Hepatocyte (in vitro differentiated cells): ENCODE data around the gene KSR2. TPM values are rescaled to one million over a fixed set of nuclear protein-coding genes. Genes with fewer than 3 reads are reported as not detected.

Experiments used
- DNase-seq: peaks from one replicate; pipeline ENCODE4 v3.0.0-alpha.2; 2016; ENCODE audit warnings: low spot score
- H2AFZ ChIP-seq: fragments of 200-600 bp; sonication (generic); 2 replicates; pipeline ENCODE4 v1.6.0; 2016; ENCODE audit warnings: antibody characterized with exemption, mild to moderate bottlenecking
- H3K27ac ChIP-seq: fragments of 200-600 bp; sonication (generic); 2 replicates; pipeline ENCODE4 v1.5.1; 2016; ENCODE audit warnings: mild to moderate bottlenecking
- H3K27me3 ChIP-seq: fragments of 200-600 bp; sonication (generic); 2 replicates; pipeline ENCODE4 v1.6.1; 2016
- H3K36me3 ChIP-seq: fragments of 200-600 bp; sonication (generic); replicated peaks from 2 replicates; pipeline ENCODE4 v1.5.1; 2016; ENCODE audit warnings: low read depth; ENCODE audit not compliant: insufficient read depth
- H3K4me1 ChIP-seq: fragments of 200-600 bp; sonication (generic); 2 replicates; pipeline ENCODE4 v1.5.1; 2016; ENCODE audit warnings: mild to moderate bottlenecking, moderate library complexity; ENCODE audit not compliant: insufficient read depth
- H3K4me2 ChIP-seq: fragments of 200-600 bp; sonication (generic); 2 replicates; pipeline ENCODE4 v1.6.0; 2016
- H3K4me3 ChIP-seq: fragments of 200-600 bp; sonication (generic); 2 replicates; pipeline ENCODE4 v1.5.1; 2016; ENCODE audit warnings: mild to moderate bottlenecking
- H3K79me2 ChIP-seq: fragments of 200-600 bp; sonication (generic); 2 replicates; pipeline ENCODE4 v1.6.0; 2017; ENCODE audit warnings: mild to moderate bottlenecking
- H3K9me2 ChIP-seq: fragments of 200-600 bp; sonication (generic); replicated peaks from 2 replicates; pipeline ENCODE4 v1.6.0; 2017; ENCODE audit warnings: mild to moderate bottlenecking; ENCODE audit not compliant: insufficient read depth
- H3K9me3 ChIP-seq: fragments of 200-600 bp; sonication (generic); 2 replicates; pipeline ENCODE4 v1.5.1; 2016; ENCODE audit warnings: low read depth, mild to moderate bottlenecking
- H4K20me1 ChIP-seq: fragments of 200-600 bp; sonication (generic); 2 replicates; pipeline ENCODE4 v1.6.0; 2016; ENCODE audit warnings: mild to moderate bottlenecking; ENCODE audit not compliant: insufficient read depth, poor library complexity, severe bottlenecking
- EZH2 ChIP-seq: fragments of 200-600 bp; sonication (generic); IDR thresholded peaks from 2 replicates; pipeline ENCODE4 v1.6.1; 2016; ENCODE audit warnings: antibody characterized with exemption, mild to moderate bottlenecking, borderline replicate concordance
- EZH2phosphoT487 ChIP-seq: fragments of 200-600 bp; sonication (generic); IDR thresholded peaks from one replicate; pipeline ENCODE4 v1.6.1; 2018; ENCODE audit warnings: antibody characterized with exemption, mild to moderate bottlenecking, low read depth, moderate library complexity; ENCODE audit not compliant: unreplicated experiment, severe bottlenecking
- WGBS: methylation state at CpG from one replicate; pipeline ENCODE4 v1.1.6; 2016; ENCODE audit warnings: low lambda C conversion rate; ENCODE audit errors: missing lambda C conversion rate; 5-methylcytosine and 5-hydroxymethylcytosine counted together
- polyA plus RNA-seq: library from polyadenylated mRNA; unstranded; fragments of >200 nt; fragmentation: Nextera tagmentation; extraction: Ambion mirVana; gene quantifications from 2 replicates; pipeline ENCODE4 v1.2.1, GENCODE V29; 2016
- total RNA-seq: library from RNA; depleted of rRNA; stranded (reverse); fragments of >200 nt; gene quantifications from 2 replicates; pipeline ENCODE4 v1.2.3, GENCODE V29; 2014
- TF ChIP-seq, protein P1 (sequence below): fragments of 200-600 bp; sonication (generic); IDR thresholded peaks from 2 replicates; pipeline ENCODE4 v1.5.1; 2016; ENCODE audit warnings: antibody characterized with exemption, mild to moderate bottlenecking; ENCODE audit not compliant: poor library complexity

KSR2 gene
- total and polyA plus RNA-seq, 2 experiments from 2014 or later: 0.37 to 0.46 TPM

DNA sequence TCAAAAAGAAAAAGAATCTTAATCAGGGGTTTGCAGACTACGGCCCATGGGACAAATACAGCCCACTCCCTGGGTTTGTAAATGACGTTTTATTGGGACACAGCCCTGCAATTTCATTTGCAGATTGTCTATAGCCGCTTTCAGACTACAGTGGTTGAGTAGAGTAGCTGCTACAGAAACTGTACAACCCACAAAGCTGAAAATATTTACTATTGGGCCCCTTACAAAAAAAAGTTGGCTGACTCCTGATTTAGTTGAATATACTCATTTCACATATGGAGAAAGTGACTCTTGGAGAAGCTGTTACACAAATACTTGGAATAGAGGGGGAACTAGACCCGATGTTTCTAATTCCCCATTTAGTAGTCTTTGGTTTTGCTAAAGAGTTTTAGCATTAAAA is 444.8 kb downstream of the KSR2 start:
- no peaks in the 10 kb centered on the region for H3K9me2 ChIP-seq
- no peaks in the 10 kb centered on the region for H3K36me3 ChIP-seq
- H3K27me3 ChIP-seq: no peaks in the 10 kb centered on the region
- TF ChIP-seq EZH2phosphoT487 (no peak), EZH2 (no peak)
- TF ChIP-seq, protein P1, sequence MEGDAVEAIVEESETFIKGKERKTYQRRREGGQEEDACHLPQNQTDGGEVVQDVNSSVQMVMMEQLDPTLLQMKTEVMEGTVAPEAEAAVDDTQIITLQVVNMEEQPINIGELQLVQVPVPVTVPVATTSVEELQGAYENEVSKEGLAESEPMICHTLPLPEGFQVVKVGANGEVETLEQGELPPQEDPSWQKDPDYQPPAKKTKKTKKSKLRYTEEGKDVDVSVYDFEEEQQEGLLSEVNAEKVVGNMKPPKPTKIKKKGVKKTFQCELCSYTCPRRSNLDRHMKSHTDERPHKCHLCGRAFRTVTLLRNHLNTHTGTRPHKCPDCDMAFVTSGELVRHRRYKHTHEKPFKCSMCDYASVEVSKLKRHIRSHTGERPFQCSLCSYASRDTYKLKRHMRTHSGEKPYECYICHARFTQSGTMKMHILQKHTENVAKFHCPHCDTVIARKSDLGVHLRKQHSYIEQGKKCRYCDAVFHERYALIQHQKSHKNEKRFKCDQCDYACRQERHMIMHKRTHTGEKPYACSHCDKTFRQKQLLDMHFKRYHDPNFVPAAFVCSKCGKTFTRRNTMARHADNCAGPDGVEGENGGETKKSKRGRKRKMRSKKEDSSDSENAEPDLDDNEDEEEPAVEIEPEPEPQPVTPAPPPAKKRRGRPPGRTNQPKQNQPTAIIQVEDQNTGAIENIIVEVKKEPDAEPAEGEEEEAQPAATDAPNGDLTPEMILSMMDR: no peak
- 90% methylated on average over 4 of the region's 4 CpGs for WGBS
- no peaks in the 10 kb centered on the region for H4K20me1 ChIP-seq
- H2AFZ ChIP-seq: no peak overlapping the region
- no peak overlapping the region for H3K4me3 ChIP-seq
- H3K4me1 ChIP-seq: peaks cover 8% of the 10 kb centered on the region
- DNase-seq: no peak
- no peaks in the 10 kb centered on the region for H3K79me2 ChIP-seq
- no peak overlapping the region for H3K27ac ChIP-seq
- H3K9me3 ChIP-seq: no peaks in the 10 kb centered on the region
- no peak overlapping the region for H3K4me2 ChIP-seq

DNA sequence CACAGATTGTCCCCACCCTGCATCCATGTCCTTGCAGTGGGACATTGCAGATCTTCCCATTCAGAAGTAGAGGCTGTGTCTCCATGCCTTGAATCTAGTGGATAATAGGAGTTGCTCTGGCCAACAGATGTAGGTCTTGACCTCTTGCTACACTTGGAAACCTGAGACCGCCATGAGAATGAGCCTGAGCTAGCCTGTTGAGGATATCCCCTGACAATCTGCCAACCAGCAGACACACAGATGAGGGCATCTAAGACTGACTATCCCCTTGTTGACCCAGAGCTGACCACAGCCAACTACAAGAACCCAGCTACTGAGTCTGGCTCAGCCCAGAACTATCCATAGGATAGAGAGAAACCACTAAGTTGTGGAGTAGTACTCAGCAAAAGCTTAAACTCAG is 446.2 kb downstream of the KSR2 start:
- H3K9me2 ChIP-seq: no peaks in the 10 kb centered on the region
- no peak overlapping the region for H2AFZ ChIP-seq
- no peak overlapping the region for H3K4me3 ChIP-seq
- no peaks in the 10 kb centered on the region for H3K27me3 ChIP-seq
- peaks cover 8% of the 10 kb centered on the region for H3K4me1 ChIP-seq
- H4K20me1 ChIP-seq: no peaks in the 10 kb centered on the region
- H3K27ac ChIP-seq: no peak overlapping the region
- TF ChIP-seq EZH2 (no peak), EZH2phosphoT487 (no peak)
- TF ChIP-seq, protein P1: no peak
- H3K36me3 ChIP-seq: no peaks in the 10 kb centered on the region
- H3K4me2 ChIP-seq: no peak overlapping the region
- H3K9me3 ChIP-seq: no peaks in the 10 kb centered on the region
- H3K79me2 ChIP-seq: no peaks in the 10 kb centered on the region
- WGBS: 89% methylated on average over 1 of the region's 1 CpG
- no peak for DNase-seq

DNA sequence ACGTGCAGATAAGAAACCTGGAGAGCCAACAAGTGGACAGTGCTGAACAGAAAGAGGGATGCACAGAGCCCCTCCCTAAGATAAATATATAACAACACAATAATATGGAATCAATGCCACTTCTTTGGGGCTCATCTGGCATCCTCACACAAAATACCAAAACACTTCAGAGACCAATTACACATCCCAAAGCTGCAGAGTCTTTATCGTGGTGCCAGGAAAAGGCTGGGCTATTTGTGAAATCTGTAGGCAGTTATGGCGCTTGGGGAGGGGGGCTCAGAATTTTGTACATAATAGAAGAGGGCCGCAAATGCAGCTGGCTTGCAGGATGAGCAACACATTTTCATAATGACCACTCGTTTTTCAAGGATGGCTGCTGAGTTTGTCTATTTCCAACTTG is 446.9 kb downstream of the KSR2 start:
- no peaks in the 10 kb centered on the region for H3K9me2 ChIP-seq
- no peaks in the 10 kb centered on the region for H4K20me1 ChIP-seq
- no peak overlapping the region for H3K4me3 ChIP-seq
- 79% methylated on average over 5 of the region's 5 CpGs for WGBS
- H2AFZ ChIP-seq: no peak overlapping the region
- no peaks in the 10 kb centered on the region for H3K9me3 ChIP-seq
- TF ChIP-seq EZH2 (no peak), EZH2phosphoT487 (no peak)
- TF ChIP-seq, protein P1: no peak
- DNase-seq: no peak
- H3K4me1 ChIP-seq: peaks cover 8% of the 10 kb centered on the region
- no peaks in the 10 kb centered on the region for H3K79me2 ChIP-seq
- H3K4me2 ChIP-seq: no peak overlapping the region
- no peaks in the 10 kb centered on the region for H3K36me3 ChIP-seq
- no peaks in the 10 kb centered on the region for H3K27me3 ChIP-seq
- H3K27ac ChIP-seq: no peak overlapping the region

DNA sequence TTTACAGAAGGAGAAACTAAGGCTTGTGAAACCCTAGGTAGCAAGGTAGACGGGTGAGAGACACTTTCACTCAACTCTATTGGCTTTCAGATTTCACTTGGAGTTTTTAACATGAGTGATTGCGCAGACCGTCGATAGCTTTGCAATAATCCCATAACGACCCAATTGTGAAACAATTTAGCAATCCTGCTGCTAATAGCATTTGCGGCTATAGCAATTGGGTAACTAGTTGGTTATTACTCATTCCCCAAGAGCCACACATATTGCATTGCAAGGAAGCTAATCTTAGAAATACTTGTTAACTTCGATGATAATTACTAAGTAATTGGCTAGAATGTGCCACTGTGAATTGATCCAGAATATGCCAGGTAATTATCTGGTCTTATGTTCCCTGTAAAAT is 447.4 kb downstream of the KSR2 start:
- no peaks in the 10 kb centered on the region for H3K79me2 ChIP-seq
- no peak for DNase-seq
- TF ChIP-seq, protein P1: no peak
- TF ChIP-seq EZH2phosphoT487 (no peak), EZH2 (no peak)
- H3K36me3 ChIP-seq: no peaks in the 10 kb centered on the region
- no peaks in the 10 kb centered on the region for H4K20me1 ChIP-seq
- no peak overlapping the region for H3K4me3 ChIP-seq
- no peak overlapping the region for H3K27ac ChIP-seq
- H3K4me1 ChIP-seq: peaks cover 8% of the 10 kb centered on the region
- H3K4me2 ChIP-seq: no peak overlapping the region
- H2AFZ ChIP-seq: no peak overlapping the region
- no peaks in the 10 kb centered on the region for H3K9me3 ChIP-seq
- 73% methylated on average over 7 of the region's 7 CpGs for WGBS
- no peaks in the 10 kb centered on the region for H3K9me2 ChIP-seq
- H3K27me3 ChIP-seq: no peaks in the 10 kb centered on the region
